ENCODE measurements around the gene LRRC2. TPM values are rescaled to one million over a fixed set of nuclear protein-coding genes. Genes with fewer than 3 reads are reported as not detected.

Gene LRRC2
- total RNA-seq, 1 experiment from 2014 or later, result not detected

DNA sequence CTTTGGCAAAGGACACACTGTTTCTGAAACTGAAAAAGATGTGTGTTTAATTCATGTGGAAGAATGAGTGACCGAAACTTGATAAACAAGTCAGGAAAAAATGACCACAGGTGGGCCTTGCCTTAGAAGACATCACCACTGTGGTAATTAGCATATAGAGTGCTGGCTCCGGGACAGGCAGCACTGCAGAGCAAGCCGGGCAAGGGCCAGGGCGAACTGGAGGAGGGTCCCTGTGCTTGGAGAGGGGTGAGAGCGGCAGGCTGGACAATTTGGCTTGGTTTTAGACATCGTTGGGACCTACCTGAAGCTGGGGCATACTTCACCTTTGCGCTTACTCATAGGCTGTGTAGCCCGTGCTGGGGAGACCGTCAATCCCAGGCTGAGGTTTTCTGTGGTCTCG is 60.1 kb downstream of the LRRC2 start:
- CTCF ChIA-PET, result interaction anchor here (0.7 kb wide), 1 partner anchor 18 kb away, joined by 3 read pairs; no protein-coding TSS in a partner anchor
- H3K36me3 ChIP-seq (ENCODE audit: control insufficient read depth, insufficient read depth, low read length), result no peaks in the 10 kb centered on the region
- DNase-seq (ENCODE audit: low read depth, low spot score) (no peak), ATAC-seq (no peak)
- no TSS peak for BruUV-seq (replicated peaks)
- in situ Hi-C loops (cut with HindIII; ENCODE audit: low pct_unique_long_range_greater_than_20kb, low sequenced_read_pairs) (no loop called here), intact Hi-C loops (cut with micrococcal nuclease; ENCODE audit: unreplicated experiment) (no loop called here)
- TF ChIP-seq, protein P1, sequence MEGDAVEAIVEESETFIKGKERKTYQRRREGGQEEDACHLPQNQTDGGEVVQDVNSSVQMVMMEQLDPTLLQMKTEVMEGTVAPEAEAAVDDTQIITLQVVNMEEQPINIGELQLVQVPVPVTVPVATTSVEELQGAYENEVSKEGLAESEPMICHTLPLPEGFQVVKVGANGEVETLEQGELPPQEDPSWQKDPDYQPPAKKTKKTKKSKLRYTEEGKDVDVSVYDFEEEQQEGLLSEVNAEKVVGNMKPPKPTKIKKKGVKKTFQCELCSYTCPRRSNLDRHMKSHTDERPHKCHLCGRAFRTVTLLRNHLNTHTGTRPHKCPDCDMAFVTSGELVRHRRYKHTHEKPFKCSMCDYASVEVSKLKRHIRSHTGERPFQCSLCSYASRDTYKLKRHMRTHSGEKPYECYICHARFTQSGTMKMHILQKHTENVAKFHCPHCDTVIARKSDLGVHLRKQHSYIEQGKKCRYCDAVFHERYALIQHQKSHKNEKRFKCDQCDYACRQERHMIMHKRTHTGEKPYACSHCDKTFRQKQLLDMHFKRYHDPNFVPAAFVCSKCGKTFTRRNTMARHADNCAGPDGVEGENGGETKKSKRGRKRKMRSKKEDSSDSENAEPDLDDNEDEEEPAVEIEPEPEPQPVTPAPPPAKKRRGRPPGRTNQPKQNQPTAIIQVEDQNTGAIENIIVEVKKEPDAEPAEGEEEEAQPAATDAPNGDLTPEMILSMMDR (IDR thresholded peaks at IDR 0.05), result no peak
- TF ChIP-seq TCF7L2 (IDR thresholded peaks at IDR 0.05; ENCODE audit: low read depth, low read length), result no peak
- TF ChIP-seq SIN3A (IDR thresholded peaks at IDR 0.05; ENCODE audit: borderline replicate concordance, insufficient read depth, low read depth, low read length), result no peak
- TF ChIP-seq POLR2AphosphoS5 (IDR thresholded peaks at IDR 0.05; ENCODE audit: low read depth, low read length), result no peak
- TF ChIP-seq, protein P2, sequence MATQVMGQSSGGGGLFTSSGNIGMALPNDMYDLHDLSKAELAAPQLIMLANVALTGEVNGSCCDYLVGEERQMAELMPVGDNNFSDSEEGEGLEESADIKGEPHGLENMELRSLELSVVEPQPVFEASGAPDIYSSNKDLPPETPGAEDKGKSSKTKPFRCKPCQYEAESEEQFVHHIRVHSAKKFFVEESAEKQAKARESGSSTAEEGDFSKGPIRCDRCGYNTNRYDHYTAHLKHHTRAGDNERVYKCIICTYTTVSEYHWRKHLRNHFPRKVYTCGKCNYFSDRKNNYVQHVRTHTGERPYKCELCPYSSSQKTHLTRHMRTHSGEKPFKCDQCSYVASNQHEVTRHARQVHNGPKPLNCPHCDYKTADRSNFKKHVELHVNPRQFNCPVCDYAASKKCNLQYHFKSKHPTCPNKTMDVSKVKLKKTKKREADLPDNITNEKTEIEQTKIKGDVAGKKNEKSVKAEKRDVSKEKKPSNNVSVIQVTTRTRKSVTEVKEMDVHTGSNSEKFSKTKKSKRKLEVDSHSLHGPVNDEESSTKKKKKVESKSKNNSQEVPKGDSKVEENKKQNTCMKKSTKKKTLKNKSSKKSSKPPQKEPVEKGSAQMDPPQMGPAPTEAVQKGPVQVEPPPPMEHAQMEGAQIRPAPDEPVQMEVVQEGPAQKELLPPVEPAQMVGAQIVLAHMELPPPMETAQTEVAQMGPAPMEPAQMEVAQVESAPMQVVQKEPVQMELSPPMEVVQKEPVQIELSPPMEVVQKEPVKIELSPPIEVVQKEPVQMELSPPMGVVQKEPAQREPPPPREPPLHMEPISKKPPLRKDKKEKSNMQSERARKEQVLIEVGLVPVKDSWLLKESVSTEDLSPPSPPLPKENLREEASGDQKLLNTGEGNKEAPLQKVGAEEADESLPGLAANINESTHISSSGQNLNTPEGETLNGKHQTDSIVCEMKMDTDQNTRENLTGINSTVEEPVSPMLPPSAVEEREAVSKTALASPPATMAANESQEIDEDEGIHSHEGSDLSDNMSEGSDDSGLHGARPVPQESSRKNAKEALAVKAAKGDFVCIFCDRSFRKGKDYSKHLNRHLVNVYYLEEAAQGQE (IDR thresholded peaks at IDR 0.05; ENCODE audit: insufficient read depth in 1 of 2, low read depth in 2 of 2, low read length in 1 of 2), result no peak
- POLR2A ChIA-PET, result no interaction called here
- no peaks in the 10 kb centered on the region for H3K9me3 ChIP-seq (ENCODE audit: control insufficient read depth, insufficient read depth, low read depth, low read length)
- H3K27ac ChIP-seq (ENCODE audit: low read length), result no peak overlapping the region
- no peak overlapping the region for H3K4me3 ChIP-seq (ENCODE audit: low read depth in 2 of 2, low read length in 2 of 2)
- H3K27me3 ChIP-seq (ENCODE audit: control insufficient read depth, insufficient read depth, low read length), result 0 out of 2 replicates have a peak, but pooled peaks cover under 1% of the 10 kb centered on the region
- H3K4me1 ChIP-seq (ENCODE audit: control insufficient read depth, insufficient read depth, low read length), result no peaks in the 10 kb centered on the region

DNA sequence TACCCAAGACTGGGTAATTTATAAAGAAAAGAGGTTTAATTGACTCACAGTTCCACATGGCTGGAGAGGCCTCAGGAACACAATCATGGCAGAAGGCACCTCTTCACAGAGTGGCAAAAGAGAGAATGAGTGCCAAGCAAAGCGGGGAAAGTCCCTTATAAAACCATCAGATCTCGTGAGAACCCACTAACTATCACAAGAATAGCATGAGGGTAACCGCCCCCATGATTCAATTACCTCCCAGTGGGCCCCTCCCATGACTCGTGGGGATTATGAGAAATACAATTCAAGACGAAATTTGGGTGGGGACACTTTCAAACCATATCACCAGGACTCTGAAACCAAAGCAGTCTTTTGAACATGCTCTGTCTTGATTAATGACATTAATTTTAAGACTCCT is 61.3 kb downstream of the LRRC2 start:
- Histone ChIP-seq H3K4me1 (ENCODE audit: control insufficient read depth, insufficient read depth, low read length) (no peaks in the 10 kb centered on the region), H3K27ac (ENCODE audit: low read length) (no peak overlapping the region), H3K36me3 (ENCODE audit: control insufficient read depth, insufficient read depth, low read length) (no peaks in the 10 kb centered on the region), H3K27me3 (ENCODE audit: control insufficient read depth, insufficient read depth, low read length) (no peaks in the 10 kb centered on the region), H3K9me3 (ENCODE audit: control insufficient read depth, insufficient read depth, low read depth, low read length) (no peaks in the 10 kb centered on the region), H3K4me3 (ENCODE audit: low read depth in 2 of 2, low read length in 2 of 2) (no peak overlapping the region)
- DNase-seq (ENCODE audit: low read depth, low spot score) (no peak), ATAC-seq (no peak)
- BruUV-seq (replicated peaks), result no TSS peak
- in situ Hi-C loops (cut with HindIII; ENCODE audit: low pct_unique_long_range_greater_than_20kb, low sequenced_read_pairs) (no loop called here), intact Hi-C loops (cut with micrococcal nuclease; ENCODE audit: unreplicated experiment) (no loop called here)
- TF ChIP-seq SIN3A (IDR thresholded peaks at IDR 0.05; ENCODE audit: borderline replicate concordance, insufficient read depth, low read depth, low read length) (no peak), TCF7L2 (IDR thresholded peaks at IDR 0.05; ENCODE audit: low read depth, low read length) (no peak), POLR2AphosphoS5 (IDR thresholded peaks at IDR 0.05; ENCODE audit: low read depth, low read length) (no peak)
- TF ChIP-seq, protein P1 (IDR thresholded peaks at IDR 0.05), result no peak
- TF ChIP-seq, protein P2 (IDR thresholded peaks at IDR 0.05; ENCODE audit: insufficient read depth in 1 of 2, low read depth in 2 of 2, low read length in 1 of 2), result no peak
- POLR2A ChIA-PET, result no interaction called here
- CTCF ChIA-PET, result no interaction called here

All from Panc1 (cell line).